ENCODE results near the gene RMND5B. TPM values are rescaled to one million over a fixed set of nuclear protein-coding genes. Genes with fewer than 3 reads are reported as not detected.

The RMND5B gene
- total and polyA plus RNA-seq, 4 donors, result 13.4 to 24.8 (median 21.7) TPM

- WGBS, result 95% methylated on average over 15 of the region's 15 CpGs
- Histone ChIP-seq H3K27me3 (ENCODE audit: control insufficient read depth in 4 of 4, insufficient read depth in 4 of 4, low read length in 3 of 4) (no peaks in the 10 kb centered on the region), H3K9ac (ENCODE audit: low read depth in 1 of 2, low read length in 2 of 2) (no peak overlapping the region), H3K36me3 (ENCODE audit: control insufficient read depth in 4 of 4, insufficient read depth in 3 of 4, low read depth in 1 of 4, low read length in 3 of 4) (peaks cover 19 to 72% (median 35%) of the 10 kb centered on the region in 4 donors), H3K9me3 (ENCODE audit: control insufficient read depth in 4 of 4, low read length in 3 of 4) (no peaks in the 10 kb centered on the region), H3K4me3 (ENCODE audit: low read depth in 1 of 3, low read length in 3 of 3) (no peak overlapping the region), H3K27ac (ENCODE audit: low read depth in 1 of 2, low read length in 2 of 2) (no peak overlapping the region), H3K4me1 (ENCODE audit: control insufficient read depth in 4 of 4, insufficient read depth in 4 of 4, low read length in 3 of 4) (peaks cover 0 to 2% (median under 1%) of the 10 kb centered on the region in 4 donors)
- DNase-seq (ENCODE audit: low spot score), result no peak
- no peak for TF ChIP-seq ATF3 (IDR thresholded peaks at IDR 0.05)
- no peak for TF ChIP-seq EGR1 (IDR thresholded peaks at IDR 0.05; ENCODE audit: low read depth in 2 of 2)
- no peak for TF ChIP-seq ZBTB33 (IDR thresholded peaks at IDR 0.05)
- TF ChIP-seq YY1 (IDR thresholded peaks at IDR 0.05), result no peak
- TF ChIP-seq TAF1 (conservative IDR thresholded peaks at IDR 0.05), result no peak
- no peak for TF ChIP-seq REST (IDR thresholded peaks at IDR 0.05)
- TF ChIP-seq SP1 (IDR thresholded peaks at IDR 0.05), result no peak
- no peak for TF ChIP-seq RAD21 (IDR thresholded peaks at IDR 0.05)
These were observed 16.6 kb downstream of the RMND5B start for GRCh38 chr5:178147406-178147805.

- DNase-seq (ENCODE audit: low spot score), result no peak
- Histone ChIP-seq H3K27me3 (ENCODE audit: control insufficient read depth in 4 of 4, insufficient read depth in 4 of 4, low read length in 3 of 4) (no peaks in the 10 kb centered on the region), H3K9me3 (ENCODE audit: control insufficient read depth in 4 of 4, low read length in 3 of 4) (no peaks in the 10 kb centered on the region), H3K27ac (ENCODE audit: low read depth in 1 of 2, low read length in 2 of 2) (no peak overlapping the region), H3K36me3 (ENCODE audit: control insufficient read depth in 4 of 4, insufficient read depth in 3 of 4, low read depth in 1 of 4, low read length in 3 of 4) (peaks cover 19 to 56% (median 26%) of the 10 kb centered on the region in 4 donors), H3K9ac (ENCODE audit: low read depth in 1 of 2, low read length in 2 of 2) (no peak overlapping the region), H3K4me1 (ENCODE audit: control insufficient read depth in 4 of 4, insufficient read depth in 4 of 4, low read length in 3 of 4) (peaks cover 5 to 14% (median 10%) of the 10 kb centered on the region in 4 donors), H3K4me3 (ENCODE audit: low read depth in 1 of 3, low read length in 3 of 3) (no peak overlapping the region)
- TF ChIP-seq CTCF (IDR thresholded peaks at IDR 0.05; ENCODE audit: low read depth, low read length, missing input control) (no peak), SP1 (IDR thresholded peaks at IDR 0.05) (no peak), TAF1 (conservative IDR thresholded peaks at IDR 0.05) (no peak), YY1 (IDR thresholded peaks at IDR 0.05) (no peak), FOXA1 (IDR thresholded peaks at IDR 0.05) (no peak), JUND (IDR thresholded peaks at IDR 0.05) (no peak), FOXA2 (IDR thresholded peaks at IDR 0.05) (no peak), RAD21 (IDR thresholded peaks at IDR 0.05) (no peak)
- WGBS, result 92% methylated on average over 11 of the region's 11 CpGs
These were observed 18.6 kb downstream of the RMND5B start for GRCh38 chr5:178149199-178149932.

Measured in liver (tissue), 9 donors.